IPS-18c (cell line): ENCODE results near the gene RHEX.
"Not testable (repeated sequence)": the region's sequence is repeated elsewhere in the genome, so short reads cannot be mapped to it uniquely, and the experiment has no call there.

Experiments used
- H3K4me3 ChIP-seq: 2 replicates; pipeline ENCODE4 v1.7.0; 2013; ENCODE audit warnings: low read depth, mild to moderate bottlenecking, low read length, moderate library complexity; ENCODE audit not compliant: insufficient read depth
- H3K9me3 ChIP-seq: one replicate; pipeline ENCODE4 v1.6.1; 2013; ENCODE audit warnings: mild to moderate bottlenecking, low read length, moderate library complexity; ENCODE audit not compliant: control insufficient read depth, insufficient read depth

The RHEX gene, protein sequence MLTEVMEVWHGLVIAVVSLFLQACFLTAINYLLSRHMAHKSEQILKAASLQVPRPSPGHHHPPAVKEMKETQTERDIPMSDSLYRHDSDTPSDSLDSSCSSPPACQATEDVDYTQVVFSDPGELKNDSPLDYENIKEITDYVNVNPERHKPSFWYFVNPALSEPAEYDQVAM

DNA sequence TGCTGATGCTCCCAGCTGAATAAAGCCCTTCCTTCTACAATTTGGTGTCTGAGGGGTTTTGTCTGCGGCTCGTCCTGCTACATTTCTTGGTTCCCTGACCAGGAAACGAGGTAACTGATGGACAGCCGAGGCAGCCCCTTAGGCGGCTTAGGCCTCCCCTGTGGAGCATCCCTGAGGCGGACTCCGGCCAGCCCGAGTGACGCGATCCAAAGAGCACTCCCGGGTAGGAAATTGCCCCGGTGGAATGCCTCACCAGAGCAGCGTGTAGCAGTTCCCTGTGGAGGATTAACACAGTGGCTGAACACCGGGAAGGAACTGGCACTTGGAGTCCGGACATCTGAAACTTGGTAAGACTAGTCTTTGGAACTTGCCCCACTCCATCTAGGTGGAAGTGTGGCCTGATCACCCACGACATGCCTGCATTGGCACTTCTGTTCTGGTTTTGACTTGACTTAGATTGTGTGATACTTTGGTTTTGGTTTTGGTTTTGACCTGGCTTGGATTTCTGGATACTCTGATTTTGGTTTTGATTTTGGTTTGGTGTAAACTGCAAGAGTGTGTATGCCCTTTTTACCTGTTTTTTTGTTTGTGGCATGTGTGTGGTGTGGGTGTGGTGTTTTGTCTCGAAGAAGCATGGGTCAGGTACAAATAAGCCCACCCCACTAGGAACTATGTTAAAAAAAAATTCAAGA, at the start of gene RHEX:
Gene RHEX, plus strand, starts transcription at position 255 of the 692 bp plus-strand sequence. CDS start 44,656 bp downstream, outside the sequence.
- H3K9me3 ChIP-seq, H3K4me3 ChIP-seq: not testable (repeated sequence)

DNA sequence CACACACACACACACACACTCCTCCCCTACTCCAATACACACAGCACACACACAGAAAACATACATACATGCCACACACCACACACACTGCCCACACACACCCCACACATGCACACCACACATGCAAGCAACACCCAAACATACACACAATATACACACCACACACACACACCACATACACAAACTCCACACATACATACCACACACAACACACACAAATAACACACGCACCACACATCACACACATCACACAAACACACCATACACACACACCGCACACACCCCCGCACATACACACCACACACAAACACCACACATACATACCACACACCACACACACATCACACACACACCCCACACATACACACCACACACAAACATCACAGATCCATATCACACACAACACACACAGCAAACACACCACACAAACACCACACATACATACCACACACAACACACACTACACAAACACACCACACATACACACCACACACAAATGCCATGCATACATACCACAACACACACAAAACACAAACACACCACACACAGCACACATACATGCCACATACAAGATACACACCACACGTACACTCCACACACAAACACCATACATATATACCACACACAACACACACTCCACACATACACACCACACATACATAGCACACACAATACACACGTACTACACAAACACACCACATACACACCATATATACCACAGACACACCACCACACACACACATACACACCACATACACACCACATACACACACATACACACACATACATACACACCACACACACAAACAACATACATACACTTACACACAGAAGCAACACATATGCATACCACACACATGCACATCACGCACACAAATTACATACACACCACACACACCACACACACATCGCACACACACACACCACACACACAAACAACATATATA, 48.8 kb upstream of the RHEX start:
- no peaks in the 10 kb centered on the region for H3K9me3 ChIP-seq
- H3K4me3 ChIP-seq, result no peak overlapping the region

DNA sequence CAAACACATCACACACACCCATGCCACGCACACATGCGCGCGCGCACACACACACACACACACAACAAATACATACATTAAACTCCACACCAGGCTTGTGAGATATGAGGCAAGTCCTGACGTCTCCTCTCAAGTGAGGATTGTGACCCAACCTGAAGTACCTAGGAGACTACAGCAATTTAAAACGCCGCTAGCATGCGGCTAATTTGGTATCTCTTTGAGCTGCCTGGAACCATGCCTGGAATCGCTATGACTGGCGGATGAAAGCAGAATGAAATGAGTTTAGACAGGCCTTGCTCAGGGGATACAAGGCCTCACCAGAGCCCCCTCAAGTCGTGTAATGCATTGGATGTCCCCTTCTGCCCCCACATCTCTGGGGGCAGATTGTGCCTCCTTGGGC, 48.1 kb upstream of the RHEX start:
- Histone ChIP-seq H3K9me3 (no peaks in the 10 kb centered on the region), H3K4me3 (no peak overlapping the region)

DNA sequence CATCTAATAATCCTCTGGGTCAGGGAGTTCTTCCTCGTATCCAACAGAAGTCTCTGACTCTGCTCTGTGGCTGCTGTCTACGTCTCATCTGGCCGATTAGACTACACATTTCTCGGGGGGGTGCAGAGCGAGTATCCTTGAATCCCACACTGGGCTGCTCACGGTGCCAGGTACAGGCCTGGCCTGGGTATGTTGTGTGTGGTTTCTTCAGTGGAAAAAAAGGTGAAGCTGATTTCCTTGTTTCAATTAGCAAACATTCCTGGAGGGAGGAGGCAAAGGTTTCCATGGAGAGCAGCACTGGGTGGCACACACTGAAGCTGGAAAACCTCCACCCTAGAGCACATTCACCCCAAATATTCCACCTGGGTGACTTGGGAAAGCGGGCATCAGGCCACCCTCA, 47.7 kb upstream of the RHEX start:
- Histone ChIP-seq H3K4me3 (no peak overlapping the region), H3K9me3 (no peaks in the 10 kb centered on the region)

DNA sequence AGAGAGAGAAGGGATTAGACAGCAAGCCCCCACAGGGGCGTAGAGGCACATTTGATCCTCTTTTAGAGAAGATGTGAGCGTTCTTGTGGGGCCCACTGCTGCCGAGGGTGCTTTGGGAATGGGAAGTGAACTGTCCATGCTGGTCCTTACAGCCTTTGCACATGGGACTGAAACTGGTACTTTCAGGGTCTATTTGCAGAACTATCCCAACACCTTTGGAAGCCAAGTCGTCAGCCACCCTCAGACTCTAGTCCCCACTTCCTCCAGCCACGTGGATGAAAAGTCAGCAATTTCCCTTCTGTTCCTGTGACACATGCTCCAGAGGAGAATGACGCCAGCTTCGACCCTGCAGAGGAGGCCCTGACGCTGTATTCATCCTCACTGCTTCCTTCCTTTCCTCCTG, 47.2 kb upstream of the RHEX start:
- Histone ChIP-seq H3K9me3 (no peaks in the 10 kb centered on the region), H3K4me3 (no peak overlapping the region)

DNA sequence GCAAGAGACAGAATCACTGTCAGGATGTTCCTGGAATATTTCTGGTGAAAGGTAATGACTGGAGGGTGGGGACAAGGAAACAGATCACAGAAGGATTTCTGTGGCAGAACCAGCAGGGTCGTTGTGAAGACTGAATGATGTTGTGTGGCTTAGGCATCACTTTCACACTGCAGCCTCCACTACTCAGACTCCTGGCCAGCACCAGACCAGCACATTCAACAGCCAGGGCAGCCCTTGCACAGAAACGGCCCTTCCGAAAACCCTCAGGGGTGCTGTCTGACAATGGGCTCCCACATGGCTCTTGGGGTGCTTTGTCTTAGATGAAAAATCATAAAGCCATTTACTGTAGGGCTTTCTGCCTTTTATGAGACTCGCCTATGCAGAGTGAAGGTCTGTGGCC, 46.0 kb upstream of the RHEX start:
- Histone ChIP-seq H3K4me3 (no peak overlapping the region), H3K9me3 (no peaks in the 10 kb centered on the region)

DNA sequence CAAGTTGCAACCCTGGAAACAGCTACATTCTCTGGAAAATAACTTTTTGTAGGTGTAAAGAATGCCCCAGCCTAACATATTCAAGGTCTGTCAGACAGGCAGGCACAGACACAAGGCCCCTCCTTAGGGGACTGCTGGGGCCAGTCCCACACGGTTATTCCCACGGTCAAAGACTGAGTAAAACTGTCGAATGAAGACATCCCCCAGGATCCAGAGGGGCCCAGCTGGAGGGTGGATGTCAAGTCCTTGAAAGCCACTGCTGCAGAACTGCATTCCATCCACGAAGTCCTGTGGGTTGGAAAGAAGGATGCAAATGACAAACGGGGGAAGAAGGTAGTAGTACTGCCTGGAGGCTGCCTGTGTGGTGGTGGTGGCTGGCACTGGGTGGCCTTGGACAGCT, 42.9 kb upstream of the RHEX start:
- H3K4me3 ChIP-seq, result no peak overlapping the region
- no peaks in the 10 kb centered on the region for H3K9me3 ChIP-seq

DNA sequence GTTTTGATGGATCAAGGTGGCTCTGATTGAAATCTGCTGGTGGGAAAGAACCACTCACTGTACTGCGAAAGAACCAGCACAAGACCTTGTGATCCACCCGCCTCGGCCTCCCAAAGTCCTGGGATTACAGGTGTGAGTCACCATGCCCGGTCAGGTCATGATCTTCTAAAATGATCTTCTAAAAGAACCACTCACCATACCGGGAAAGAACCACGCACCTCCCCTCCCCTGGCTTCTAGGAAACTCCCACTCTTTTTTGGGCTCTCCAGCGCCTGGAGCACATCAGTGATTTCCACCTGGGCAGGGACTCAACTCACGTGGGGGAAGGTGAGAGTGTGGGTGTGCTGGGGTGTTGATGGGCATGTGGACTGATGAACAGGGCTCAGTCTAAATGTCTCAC, 41.9 kb upstream of the RHEX start:
- Histone ChIP-seq H3K4me3 (no peak overlapping the region), H3K9me3 (no peaks in the 10 kb centered on the region)

DNA sequence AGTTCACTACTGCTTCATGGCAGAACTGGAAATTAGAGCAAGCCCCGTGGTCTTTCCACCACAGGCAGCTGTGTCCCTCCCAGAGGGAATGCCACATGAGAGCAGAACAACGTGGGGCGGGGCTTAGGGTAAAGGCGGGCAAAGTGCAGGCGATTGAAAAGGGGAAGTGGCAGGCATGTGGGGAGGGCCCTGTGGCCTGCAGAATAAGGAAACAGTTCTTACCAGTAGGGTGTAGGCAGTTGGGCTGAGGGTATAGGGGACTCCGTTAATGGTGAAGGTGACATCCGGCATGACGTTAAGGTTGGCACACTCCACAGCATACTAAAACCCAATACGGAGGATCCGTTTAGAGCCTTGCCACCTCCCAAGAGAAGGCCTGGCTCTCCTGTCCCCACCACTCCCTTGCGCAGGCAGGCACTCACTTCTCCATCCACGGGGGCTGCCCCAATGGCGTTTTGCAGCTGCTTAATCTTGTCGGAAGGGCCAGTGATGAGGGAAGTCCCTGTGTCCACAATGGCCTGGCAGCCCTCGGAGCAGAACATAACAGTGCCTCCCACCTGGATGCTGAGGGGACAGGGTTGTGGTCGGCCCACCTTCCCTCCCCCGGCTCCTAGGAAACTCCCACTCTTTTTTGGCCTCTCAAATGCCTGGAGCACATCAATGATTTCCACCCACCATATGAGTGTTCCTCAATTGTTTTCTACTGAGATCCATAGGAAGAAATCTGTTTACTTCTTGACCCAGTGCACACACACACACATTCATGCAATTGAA, 40.7 kb upstream of the RHEX start:
- no peak overlapping the region for H3K4me3 ChIP-seq

DNA sequence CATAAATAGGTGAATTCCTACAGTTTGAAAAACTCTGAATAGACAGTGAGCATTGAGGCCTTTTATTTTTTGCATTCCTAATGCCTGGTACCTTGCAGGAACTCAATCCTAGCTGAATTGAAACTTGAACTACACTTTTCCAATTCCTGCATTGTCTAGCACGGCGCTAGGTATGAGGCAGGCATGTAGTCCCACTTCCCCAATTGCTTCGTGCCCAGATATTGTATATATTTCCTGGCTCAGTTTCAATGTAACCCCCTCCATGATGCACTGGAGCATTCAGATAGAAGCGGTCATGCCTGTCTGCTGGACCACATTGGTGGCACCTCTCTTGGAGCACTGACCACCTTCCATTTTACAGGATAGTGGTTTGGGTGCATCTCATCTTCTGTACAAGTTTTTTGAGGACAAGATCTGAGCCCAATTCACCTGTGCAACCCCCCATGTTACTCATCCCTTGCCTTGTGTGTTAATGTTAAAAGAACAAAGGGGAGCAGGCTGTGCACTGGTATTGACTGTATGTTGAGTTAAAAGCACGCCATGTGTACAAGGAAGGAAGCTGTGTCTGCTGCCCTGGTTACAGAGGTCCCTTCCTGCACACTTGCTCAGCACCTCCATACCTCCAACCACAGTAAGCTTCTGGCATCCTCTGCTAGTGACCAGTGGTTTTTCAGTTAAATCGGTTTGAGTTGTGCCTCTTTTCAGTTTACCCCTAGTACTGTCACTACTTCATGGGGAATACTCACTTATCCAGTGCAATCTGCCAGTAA, 39.8 kb upstream of the RHEX start:
- Histone ChIP-seq H3K4me3 (no peak overlapping the region), H3K9me3 (no peaks in the 10 kb centered on the region)

More for the DNA sequence above, 40.7 kb upstream of the RHEX start:
- H3K9me3 ChIP-seq, result no peaks in the 10 kb centered on the region

DNA sequence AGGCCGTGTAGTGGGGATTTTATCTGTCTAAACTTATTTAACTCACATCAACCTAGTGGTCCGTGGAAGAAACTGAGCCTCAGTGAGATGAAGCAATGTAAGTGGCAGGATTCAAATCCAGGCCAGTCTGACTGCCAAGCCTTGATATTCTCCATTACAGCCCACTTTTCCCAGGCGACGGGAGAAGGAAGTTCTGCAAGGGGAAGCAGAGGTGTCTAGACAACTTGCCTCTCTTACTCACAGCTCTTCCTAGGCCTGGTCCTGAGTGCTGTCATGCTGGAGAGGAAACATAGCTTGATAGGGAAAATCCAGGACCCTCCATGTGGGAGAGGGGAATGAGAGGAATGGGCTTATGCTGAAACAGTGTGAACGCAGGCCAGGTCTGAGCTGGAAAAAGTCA, 38.4 kb upstream of the RHEX start:
- H3K9me3 ChIP-seq, result no peaks in the 10 kb centered on the region
- no peak overlapping the region for H3K4me3 ChIP-seq

DNA sequence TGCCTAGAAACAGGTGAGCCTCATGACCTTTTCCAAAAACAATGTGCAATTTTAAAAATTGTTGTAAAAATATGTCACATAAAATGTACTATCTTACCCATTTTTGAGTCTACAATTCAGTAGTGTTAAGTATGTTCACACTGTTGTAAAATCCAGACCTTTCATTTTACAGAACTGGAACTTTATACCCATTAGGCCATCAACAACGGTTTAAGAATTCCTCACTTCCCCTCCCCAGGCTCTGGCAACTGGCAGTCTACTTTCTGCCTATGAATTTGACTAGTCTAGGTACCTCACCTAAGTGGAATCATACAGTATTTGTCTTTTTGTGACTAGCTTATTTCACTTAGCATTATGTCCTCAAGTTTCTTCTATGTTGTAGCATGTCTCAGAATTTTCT, 37.9 kb upstream of the RHEX start:
- H3K9me3 ChIP-seq, result no peaks in the 10 kb centered on the region

DNA sequence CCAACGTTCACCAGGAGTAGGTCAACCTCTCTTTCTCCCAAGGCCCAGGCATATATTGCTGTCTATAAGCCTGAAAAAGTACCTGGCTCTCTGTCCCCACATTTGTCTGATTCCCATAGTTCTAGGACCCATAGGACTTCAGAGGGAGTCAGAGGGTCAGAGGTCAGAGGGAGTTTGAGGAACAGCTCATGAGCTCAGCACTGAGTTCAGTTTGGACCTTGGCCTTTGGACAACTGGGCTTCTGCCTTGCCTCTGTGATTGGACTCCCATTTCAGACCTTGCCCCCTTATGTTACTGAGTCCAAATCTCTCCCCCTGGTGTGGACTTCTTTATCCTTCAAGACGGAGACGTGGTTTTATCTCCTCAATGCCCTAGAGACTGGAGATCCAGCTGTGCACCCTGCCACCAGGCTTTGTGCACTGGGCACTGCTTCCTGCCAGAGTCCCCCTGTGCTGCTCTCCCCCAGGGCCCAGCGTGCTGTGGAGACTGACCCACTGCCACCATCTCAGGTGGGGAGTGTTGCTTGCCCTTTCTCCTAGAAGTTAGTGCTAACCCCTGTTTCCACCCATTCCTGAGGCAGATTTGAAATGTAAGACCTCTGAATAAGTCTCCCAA, 32.5 kb upstream of the RHEX start:
- Histone ChIP-seq H3K4me3 (no peak overlapping the region), H3K9me3 (no peaks in the 10 kb centered on the region)

More for the DNA sequence above, 37.9 kb upstream of the RHEX start:
- H3K4me3 ChIP-seq, result no peak overlapping the region

DNA sequence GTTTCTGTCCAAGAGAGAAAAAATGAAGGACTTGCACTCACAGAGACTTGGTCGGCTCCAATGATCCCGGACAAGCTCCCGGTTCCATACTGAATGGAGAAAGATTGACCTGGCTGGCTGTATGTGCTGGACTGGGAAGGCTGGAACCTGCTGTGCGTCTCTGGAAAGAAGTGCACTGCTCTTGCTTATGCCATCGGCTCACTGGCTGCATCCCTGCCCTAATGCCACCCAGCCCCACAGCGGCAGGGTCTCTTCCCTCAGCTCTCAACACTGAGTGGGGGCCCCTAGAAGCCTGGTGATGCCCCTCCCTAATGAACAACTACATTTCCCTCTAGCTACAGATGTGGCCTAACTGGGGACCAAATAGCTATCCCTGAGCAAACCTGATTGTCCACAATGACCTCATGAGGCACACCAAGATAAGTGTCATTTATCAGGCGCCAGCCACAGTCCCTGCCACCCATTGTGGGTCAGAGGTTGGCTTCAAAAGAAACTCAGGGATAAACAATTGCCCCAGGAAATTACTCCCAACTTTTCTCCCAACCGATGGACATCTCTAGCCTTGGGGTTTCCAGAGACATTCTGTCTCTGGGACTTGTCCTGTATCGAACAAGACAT, 31.9 kb upstream of the RHEX start:
- Histone ChIP-seq H3K9me3 (no peaks in the 10 kb centered on the region), H3K4me3 (no peak overlapping the region)

DNA sequence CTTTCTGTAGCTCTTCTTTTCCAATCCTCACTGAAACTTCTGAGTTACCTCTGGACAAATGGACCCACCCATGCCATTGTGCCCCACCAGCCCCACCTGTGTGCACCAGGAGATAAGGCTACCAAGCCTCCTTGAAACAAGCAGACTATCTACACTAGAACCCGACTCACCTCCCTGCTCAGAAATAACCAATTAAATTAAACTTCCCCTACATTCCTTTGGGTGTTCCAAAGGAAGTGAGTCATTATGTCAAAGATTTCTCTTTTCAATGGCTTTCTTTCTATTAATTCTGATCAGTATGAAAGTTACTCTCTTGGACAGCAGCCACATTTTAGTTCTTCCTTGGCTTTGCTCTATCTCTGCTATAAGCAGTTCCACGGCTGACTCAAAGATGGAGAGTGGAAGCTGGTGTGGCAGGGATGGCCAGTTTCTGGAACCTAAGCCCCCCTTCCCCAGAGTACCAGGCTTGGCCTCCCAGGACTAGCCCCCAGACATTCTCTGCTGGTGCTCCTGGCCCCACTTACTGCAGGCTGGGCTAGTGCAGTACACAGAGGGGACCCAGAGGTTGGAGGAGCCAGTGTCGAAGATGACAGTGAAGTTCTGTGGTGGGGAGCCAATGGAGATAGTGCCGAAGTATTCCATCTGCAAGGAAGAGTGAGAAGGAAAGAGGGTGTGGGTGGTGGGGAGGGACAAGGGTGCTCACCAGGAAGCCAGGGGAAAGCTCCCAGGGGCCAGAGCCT, 31.2 kb upstream of the RHEX start:
- no peaks in the 10 kb centered on the region for H3K9me3 ChIP-seq
- no peak overlapping the region for H3K4me3 ChIP-seq
